ENCODE measurements around the gene ARVCF. TPM values are rescaled to one million over a fixed set of nuclear protein-coding genes. Genes with fewer than 3 reads are reported as not detected.

The ARVCF gene
- total and polyA plus RNA-seq, 9 of the 15 experiments (the other 6 are each of a cell fraction or from before 2014, with no cell fraction given), result 0.03 to 97.4 (median 15.6) TPM

- TF ChIP-seq CEBPZ (IDR thresholded peaks at IDR 0.05; ENCODE audit: borderline replicate concordance, low read depth, low read length), result no peak
- TF ChIP-seq TCF15 (CRISPR knock-in tag; IDR thresholded peaks at IDR 0.05), result peak; percentile 46; the same call in 1 of the 2 replicates
- no peak for TF ChIP-seq MCM7 (IDR thresholded peaks at IDR 0.05)
- no peak for TF ChIP-seq CHAMP1 (IDR thresholded peaks at IDR 0.05)
- TF ChIP-seq ZNF695 (CRISPR knock-in tag; IDR thresholded peaks at IDR 0.05), result peak; percentile 80; the same call in 1 of the 2 replicates
- TF ChIP-seq AFF1 (IDR thresholded peaks at IDR 0.05; ENCODE audit: low read depth in 1 of 2, partially characterized antibody in 2 of 2), result no peak
- no peak for TF ChIP-seq NEUROD1 (IDR thresholded peaks at IDR 0.05; ENCODE audit: borderline replicate concordance, low read depth, low read length, partially characterized antibody)
- TF ChIP-seq HMBOX1 (IDR thresholded peaks at IDR 0.05), result no peak
- TF ChIP-seq CHD2 (IDR thresholded peaks at IDR 0.05; ENCODE audit: low read depth, low read length), result peak; percentile 3; the same call in 1 of the 2 replicates
- no peak for TF ChIP-seq SMARCB1 (IDR thresholded peaks at IDR 0.05; ENCODE audit: insufficient read length, low read depth)
- TF ChIP-seq TOE1 (IDR thresholded peaks at IDR 0.05; ENCODE audit: borderline replicate concordance), result no peak
- TF ChIP-seq TOE1 (CRISPR knock-in tag; IDR thresholded peaks at IDR 0.05; ENCODE audit: borderline replicate concordance, low read depth), result no peak
- TF ChIP-seq ZNF316 (IDR thresholded peaks at IDR 0.05), result no peak
- TF ChIP-seq ZNF589 (CRISPR knock-in tag; IDR thresholded peaks at IDR 0.05; ENCODE audit: low read depth), result no peak
- TF ChIP-seq DIDO1 (tag; IDR thresholded peaks at IDR 0.05; ENCODE audit: low read depth), result 0 out of 2 replicates have a peak, but pooled peaks have one; percentile 10
Observed at GRCh38 chr22:19942157-19943081, 74.2 kb downstream of the ARVCF start (continued).

Data from K562 (cell line).